HG03378 (cell line): ENCODE data around the gene PMPCA.

Experiments
- ATAC-seq: cut with Tn5 transposase; IDR thresholded peaks from one replicate; pipeline ENCODE4 v1.9.1; 2021; ENCODE audit warnings: mild to moderate bottlenecking, moderate library complexity; ENCODE audit not compliant: unreplicated experiment

PMPCA gene, protein sequence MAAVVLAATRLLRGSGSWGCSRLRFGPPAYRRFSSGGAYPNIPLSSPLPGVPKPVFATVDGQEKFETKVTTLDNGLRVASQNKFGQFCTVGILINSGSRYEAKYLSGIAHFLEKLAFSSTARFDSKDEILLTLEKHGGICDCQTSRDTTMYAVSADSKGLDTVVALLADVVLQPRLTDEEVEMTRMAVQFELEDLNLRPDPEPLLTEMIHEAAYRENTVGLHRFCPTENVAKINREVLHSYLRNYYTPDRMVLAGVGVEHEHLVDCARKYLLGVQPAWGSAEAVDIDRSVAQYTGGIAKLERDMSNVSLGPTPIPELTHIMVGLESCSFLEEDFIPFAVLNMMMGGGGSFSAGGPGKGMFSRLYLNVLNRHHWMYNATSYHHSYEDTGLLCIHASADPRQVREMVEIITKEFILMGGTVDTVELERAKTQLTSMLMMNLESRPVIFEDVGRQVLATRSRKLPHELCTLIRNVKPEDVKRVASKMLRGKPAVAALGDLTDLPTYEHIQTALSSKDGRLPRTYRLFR

DNA sequence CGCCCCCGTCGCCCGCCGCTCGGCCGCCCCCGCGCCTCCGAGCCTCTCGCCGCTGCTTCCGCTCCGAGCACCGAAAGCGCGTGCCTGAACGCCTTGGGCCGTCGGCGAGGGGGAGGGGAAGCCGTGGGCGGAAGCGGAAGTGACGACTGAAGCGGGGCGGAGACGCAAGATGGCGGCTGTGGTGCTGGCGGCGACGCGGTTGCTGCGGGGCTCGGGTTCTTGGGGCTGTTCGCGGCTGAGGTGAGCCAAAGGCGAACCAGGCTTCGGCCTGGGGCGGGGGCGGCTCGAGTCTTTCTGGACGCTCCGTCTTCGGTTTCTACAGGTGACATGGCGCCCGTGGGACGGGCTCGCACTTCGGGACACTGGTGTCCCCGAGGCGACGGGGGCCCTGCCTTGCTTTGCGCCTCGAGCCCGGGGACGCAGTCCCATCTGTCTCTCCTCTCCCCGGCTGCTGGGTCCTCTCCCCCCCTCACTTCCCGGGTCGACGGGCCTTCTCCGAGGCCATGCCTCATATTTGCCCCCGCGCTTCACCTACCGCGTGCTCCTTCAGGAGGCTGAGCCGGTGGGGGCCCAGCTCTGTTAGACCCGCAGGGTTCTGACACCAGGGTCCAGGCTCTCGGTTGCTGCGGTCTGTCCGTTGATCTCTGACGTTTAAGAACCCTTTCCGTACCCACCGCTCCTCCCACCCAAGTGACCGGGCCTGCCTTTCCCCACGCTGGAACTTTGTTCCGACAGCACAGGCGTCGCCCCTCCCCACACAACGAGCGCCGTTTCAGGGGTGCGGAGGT is at the start of gene PMPCA, which contains the start of gene ENTR1:
Gene PMPCA (plus strand): TSS at position 159 of the 788 bp plus-strand sequence. CDS start 11 bp downstream, at position 170.
Gene ENTR1 (minus strand): TSS at position 115 of the 788 bp plus-strand sequence. CDS start 217 bp downstream, outside the sequence.
- peak; percentile 50 for ATAC-seq

DNA sequence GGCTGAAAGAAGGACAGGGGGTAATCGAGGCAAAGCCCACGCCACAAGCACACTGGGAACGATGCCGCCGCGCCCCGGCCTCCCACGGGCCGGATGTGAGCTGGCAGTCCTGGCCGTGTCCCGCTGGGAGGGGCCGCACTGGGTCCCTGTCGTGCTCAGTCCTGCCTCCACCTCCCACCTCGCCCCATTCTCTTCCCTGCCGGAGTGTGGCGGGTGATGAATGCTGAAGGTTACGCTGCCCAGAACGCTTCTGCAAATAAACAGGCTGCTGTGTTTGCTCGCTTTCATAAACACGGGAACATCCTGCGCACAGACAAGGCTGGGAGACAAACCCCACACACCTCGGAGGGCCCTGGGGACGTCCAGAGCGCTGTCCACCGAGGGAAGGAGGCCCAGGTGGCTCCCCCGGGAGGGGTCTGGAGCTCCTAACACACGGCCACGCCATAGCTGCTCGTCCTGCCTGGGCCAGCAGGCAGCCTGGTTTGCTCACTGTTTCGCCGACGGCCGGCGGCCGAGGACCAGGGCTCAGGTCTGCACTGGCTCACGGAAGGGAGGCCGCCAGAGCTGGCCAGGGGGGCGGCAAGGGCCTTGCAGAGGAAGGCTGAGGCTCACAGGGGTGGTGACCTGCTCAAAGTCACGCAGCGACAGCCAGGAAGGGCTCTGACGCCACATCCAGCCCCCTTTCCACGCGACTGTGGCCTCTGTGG is 49.3 kb upstream of the PMPCA start:
- ATAC-seq, result no peak

DNA sequence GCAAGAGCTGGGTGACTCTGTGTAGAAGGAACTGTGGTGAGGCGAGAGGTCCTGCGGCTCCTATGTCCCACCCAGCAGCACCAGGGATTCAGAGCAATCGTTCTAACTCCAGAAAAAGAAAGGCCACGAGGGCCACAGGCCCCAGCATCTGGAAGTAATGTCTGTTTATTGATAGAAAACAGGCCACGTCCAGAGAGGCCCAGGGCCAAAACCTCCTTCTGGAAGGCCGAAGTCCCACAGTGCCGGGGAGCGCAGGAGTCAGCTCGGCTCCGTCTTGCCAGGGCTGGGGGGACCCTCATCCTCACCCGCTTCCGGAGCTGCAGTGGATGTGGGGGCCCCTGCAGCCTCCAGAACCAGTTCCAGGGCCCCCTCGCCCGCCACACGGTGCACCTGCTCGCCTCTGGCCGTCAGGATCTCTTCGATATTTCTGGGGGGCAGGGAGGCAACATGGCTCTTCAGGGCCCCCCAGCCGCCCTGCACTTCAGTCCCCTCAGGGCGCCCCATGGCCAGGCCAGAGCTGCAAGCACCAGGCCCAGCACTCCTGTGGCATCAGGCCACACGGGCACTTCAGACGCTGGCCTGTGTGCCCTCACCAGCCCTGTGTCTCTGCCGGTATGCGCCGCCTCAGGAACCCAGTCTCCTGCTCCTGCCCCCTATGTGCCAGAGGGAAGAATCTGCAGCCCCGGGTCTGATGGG is 48.6 kb upstream of the PMPCA start:
- no peak for ATAC-seq

DNA sequence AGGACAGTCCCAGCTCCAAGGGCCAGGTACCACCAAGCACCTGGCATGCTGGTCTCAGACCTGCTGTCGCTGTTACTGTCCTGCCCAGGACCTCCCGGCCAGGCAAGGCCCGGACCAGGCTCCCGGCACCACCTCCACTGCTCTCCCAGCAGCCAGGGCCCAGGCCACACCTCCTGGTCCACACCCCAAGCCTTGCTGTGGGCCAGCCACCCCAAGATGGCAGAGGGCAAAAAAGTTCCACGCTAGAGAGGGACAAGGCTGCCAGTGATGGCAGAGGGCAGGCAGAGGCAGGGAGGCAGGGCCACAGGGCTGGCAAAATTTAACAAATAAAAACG is 48.0 kb upstream of the PMPCA start:
- no peak for ATAC-seq

DNA sequence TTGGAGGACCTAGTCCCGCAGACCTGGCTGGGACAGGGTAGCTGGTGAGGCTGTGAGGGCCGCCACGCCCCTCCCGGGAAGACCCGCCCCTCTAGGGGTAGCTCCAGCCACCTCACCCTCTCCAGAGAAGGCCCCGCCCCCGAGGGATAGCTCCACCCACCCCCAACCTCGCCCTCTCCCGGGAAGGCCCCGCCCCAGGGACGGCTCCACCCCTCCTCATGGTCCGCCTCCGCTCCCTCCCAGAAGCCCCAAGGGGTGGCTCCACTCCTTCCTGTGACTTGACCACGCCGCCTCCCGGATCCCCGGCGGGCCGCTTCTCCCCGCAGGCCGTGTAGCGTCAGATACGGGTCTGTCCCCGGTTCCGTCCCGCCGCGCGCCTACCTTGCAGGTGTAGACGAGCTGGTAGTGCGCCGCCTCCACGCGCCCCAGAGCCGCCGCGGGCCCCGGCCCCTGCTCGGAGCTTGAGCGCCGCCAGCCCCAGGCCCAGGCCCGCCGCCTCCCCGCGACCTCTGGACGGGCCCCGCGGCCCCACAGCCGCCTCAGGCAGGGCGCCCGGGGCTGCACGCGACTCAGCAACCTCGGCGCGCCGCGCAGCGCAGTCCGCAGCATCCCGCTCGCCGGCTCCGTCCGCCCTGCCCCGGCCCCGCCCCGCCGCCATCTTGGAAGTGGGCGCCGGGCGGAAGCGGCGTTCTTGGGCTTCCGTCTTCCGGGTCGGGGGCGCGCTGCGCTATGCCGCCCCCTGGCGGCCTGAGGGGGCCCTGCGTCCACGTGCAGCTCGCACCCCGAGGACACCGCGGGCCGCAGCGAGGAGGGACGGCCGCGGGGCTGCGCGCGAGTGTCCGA is 47.1 kb upstream of the PMPCA start, which contains the start of gene DNLZ:
Gene DNLZ (minus strand): TSS at position 639 of the 843 bp plus-strand sequence. CDS start 30 bp downstream, at position 609.
- peak; percentile 52 for ATAC-seq

DNA sequence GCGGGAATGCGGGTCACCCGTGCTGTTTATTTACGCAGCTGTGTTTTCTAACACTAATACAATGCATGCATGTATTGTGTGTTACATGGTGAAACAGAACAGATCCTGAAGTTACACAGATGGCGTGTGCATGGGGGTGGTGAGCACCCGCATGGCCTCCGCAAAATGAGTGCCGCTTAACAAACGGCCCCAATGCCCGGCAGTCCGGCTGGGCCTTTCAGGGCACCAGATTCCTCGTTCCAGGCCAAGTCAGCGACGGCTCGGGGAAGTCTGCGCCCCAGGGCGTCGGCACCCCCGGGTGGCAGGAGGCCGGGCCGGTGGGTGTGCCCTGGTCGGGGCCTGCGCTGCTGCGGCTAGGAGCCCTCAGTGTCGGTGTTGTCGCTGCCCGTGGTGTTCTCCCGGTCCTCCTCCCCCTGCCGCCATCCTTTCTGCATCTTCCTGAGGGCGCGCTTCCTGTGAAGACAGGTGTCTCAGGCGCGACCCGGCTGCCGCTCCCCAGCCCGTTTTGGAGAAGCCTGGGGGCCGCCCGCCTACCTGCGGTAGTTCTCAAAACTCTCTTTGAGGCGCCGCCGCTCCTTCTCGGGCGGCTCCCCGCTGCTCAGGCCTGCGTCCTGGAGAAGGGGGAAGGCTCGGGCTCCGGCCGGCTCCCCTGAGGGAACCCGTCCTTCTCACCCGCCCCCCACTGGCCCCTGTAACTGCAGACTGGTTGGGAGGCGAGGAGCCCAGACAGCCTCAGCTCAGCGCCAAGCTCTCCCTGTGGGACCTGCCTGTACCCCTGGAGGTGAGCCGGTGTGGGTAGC is 46.3 kb upstream of the PMPCA start:
- ATAC-seq, result peak; percentile 10

DNA sequence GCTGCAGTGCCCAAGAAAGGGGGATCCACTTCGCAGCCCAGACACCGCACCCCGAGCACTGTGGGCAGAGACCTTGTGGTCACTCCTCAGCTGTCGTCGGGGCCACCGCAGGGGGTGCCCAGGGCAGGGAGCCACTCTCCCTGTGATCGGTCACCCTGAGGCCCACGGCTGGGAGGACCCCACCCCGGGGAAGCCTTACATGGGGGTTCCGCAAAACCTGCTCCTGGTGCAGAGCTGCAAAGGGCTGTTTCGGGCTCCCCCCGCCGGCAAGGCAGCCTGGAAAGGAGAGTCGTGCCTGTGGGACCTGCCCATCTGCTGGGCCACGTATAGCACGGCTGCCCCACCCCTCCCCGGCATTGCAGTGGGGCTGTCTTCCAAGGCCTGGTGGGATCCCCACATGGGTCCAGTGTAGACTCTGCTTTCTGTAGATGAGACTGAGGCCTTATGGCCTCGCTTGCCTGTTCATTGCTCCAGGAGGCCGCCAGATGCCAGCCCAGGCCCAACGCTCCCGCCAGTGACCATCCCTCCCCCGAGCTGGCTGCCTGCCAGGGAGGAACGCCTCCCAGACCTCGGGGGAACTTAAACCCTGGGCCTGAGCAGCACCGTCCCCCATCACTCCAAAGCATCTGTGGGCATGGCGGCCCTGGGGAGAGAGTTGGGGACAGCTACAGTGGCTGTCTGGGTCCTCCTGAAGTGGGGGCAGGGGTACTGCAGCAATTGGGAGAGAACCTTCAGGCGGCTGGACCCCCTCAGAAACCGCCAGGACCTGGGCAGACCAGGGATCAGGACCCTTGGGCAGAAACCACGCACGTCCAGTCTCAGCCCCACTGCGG is 45.3 kb upstream of the PMPCA start:
- no peak for ATAC-seq

DNA sequence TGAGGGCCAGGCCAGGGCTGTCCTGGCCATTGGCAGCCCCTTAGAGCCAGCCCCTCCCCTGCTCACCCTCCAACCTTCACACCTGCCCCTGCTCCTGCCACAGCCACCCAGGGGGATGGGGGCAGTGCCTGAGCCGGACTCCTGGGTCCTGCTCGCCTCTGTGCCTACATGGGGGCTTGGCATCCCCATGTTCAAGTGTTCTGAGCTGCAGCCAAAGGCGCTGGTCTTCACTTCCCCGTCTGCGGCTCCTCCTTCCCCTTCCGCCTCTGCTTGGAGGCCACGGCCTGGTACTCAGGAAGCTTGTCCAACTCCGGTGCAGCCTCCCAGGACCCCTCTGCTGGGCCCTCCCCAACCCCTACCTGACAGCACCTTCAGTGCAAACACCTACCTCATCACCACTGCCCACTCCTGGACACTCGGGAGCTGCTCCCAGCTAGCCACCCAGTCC is 44.7 kb upstream of the PMPCA start:
- ATAC-seq, result no peak

DNA sequence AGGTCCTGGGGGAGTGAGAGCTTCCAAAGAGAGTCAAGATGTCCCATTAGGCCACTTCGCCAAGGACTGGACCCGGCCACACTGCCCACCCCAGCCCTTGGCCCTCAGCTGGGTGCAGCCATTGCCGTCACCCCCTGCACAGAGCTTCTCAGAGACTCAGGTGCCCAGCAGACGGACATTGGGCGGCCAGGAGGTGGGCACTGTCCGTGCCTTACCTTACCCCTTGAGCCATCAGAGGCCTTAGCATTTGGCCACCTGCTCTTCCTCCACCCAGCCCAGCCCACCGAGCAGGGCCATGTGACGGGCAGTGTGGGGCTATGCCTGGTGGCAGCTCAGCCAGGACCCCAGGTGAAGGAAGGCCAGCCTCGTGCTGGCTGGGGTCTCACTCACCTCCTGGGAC is 43.6 kb upstream of the PMPCA start:
- no peak for ATAC-seq

DNA sequence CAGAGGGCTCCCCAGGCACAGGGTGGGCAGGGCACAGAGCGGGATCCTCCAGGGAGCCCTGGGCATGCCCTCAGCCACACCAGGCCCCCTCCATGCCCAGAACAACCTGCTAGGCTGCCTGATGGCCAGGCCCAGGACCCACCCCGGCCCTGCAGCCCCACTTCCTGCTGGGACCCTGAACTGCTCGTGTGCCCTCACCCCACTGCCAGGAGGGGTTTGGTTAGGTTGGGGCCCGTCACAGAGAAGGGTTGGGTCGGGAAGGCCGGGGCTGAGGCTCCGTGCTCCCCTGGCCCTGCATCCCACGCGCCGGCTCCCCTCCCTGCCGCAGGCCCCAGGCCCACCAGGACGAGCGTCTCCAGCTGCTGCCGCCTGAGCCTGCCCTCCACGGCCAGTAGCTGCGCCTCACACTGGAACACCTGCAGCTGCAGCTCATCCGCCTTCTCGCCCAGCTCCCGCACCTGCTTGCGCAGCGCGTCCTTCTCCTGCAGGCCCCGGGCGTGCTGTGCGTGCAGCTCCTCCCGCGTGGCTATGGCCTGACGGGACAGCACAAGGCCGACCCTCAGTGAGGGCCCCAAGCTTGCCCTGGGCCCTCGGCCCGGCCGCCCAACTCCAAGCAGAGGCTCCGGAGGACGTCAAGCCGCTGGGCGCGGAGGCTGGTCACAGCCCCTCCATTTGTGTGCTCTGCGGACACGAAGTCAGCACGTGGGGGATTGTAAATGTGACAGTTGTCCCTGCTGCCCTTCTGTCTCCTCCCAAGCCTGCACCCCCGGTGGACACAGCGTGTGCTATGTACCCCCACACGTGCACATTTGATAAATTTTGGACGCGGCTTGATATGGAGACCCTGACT is 42.9 kb upstream of the PMPCA start:
- no peak for ATAC-seq

DNA sequence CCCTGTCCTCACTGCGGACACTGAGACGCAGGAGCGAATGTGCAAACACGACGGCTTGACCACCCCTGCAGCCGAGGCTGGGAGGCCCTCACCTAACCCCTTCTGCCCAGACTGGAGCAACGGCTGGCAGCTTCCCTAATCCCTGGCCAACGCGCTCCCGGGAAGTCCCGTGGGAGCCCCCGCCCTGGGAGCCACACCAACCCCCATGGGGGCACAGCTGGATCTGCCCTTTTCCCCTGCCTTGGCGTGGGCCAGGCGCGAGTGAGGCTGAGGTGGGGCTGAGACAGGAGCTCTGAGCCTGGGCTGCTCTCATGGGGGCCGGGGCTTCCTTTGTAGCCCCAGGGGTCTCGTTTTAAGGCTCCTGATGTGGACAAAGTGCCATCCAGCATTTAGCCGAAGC is 42.3 kb upstream of the PMPCA start:
- no peak for ATAC-seq

DNA sequence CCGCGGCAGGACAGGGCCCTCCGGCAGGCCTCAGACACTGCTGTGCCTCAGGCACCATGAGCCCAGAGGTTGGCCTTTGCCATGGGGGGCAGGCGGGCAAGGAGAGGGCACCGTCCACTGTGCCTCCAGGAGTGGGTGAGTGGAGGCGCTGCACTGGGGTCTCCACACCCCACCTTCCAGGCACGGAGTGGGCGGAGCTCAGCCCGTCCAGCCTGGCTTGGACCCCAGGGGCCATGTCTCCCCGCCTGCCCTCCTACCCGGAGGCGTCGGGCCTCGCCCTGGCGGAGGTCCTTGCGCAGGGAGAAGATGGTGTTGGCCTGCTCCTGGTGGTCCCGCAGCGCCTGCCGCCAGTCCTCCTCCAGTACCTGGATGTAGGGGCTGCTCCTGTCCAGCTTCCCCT is 40.4 kb upstream of the PMPCA start:
- no peak for ATAC-seq

DNA sequence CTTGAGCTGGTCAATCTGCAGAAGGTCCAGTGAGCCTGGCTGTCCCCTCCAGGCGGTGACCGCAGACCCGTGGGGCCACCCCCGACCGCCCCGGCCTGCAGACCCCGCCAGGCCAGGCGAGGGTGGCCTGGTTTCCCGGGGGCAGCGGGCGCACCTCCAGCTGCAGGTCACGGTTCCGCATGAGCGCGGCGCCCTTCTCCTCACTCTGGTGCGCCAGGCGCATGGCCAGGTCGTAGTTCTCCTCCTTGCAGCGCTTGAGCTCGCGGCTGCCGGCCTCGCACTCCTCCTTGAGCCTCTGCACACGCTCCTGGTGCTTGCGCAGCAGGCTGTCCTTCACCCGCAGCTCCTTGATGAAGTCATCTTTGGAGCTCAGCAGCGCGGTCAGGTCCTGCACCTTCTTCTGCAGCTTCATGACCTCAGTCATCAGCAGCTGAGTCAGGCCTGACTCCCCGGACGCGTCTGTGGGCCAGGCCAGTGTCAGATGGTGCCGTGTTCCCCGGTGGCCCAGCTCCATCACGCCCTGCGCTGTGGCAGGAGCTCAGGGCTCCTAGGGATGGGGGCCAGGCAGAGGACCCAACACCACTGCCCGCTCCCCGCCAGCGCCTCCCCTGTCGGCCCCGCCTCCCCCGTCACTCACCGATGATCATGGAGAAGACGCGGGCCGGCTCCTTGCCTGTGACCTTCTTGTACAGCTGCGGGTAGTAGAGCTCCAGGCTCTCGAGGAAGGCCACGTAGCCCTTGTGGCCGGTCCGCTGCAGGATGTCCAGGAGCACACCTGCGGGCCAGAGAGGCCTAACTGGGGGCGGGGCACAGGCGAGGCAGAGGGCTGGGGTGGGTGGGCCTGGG is 39.5 kb upstream of the PMPCA start:
- no peak for ATAC-seq

DNA sequence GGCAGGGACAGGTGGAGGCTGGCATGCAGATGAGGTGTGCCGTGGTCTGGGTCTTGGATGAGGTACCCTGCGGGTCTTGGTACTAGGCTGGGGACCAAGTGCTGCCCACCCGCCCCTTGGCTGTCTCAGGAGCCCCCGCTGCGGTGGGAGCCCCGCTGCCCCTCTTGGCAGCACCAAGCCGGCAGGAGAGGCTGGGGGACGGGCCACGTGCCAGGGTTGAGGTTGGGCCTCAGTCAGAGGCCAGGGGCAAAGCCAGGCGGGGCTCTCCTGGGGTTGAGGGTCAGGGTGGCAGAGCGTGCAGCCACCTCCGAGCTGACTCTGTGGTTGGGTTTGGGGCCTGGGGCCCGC is 39.0 kb upstream of the PMPCA start:
- no peak for ATAC-seq

DNA sequence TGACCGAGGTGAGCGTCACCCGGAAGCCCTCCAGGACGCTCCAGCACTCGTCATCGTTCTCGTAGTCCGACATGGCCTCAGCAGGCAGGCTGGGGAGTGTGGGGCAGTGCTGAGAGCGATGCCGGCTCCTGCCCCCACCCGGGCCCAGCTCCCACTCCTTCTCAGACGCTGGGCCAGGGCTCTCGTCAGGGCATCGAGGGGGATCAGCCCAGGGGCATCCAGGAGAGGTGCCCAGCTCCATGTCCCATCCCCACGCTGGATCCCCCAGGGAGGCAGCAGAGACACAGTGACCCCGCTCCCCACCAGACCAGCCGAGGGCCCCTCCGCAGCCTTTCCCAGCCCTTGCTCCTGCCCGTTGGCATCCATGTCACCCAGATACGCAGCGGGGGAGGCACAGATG is 38.5 kb upstream of the PMPCA start:
- ATAC-seq, result no peak
